ENCODE measurements around the gene OTOG. TPM values are rescaled to one million over a fixed set of nuclear protein-coding genes. Genes with fewer than 3 reads are reported as not detected.
A peak's percentile ranks its signal among the peaks of the same experiment; 100 is the strongest.

The OTOG gene
- total RNA-seq, 1 experiment from 2014 or later = 0.69 TPM

GRCh38 chr11:17602105-17603001, 55.3 kb downstream of the OTOG start:
- DNase-seq = no peak
- H3K36me3 ChIP-seq (replicated peaks; ENCODE audit: control insufficient read depth, insufficient read depth, low read length) = no peaks in the 10 kb centered on the region
- peaks cover 4% of the 10 kb centered on the region; the same call in 1 of the 2 replicates for H3K27me3 ChIP-seq (ENCODE audit: control insufficient read depth, insufficient read depth, low read length)
- no peak overlapping the region for H3K4me3 ChIP-seq (ENCODE audit: insufficient read depth, low read depth, low read length)

- Histone ChIP-seq H3K36me3 (replicated peaks; ENCODE audit: control insufficient read depth, insufficient read depth, low read length) (no peaks in the 10 kb centered on the region), H3K27me3 (ENCODE audit: control insufficient read depth, insufficient read depth, low read length) (peaks cover 4% of the 10 kb centered on the region; the same call in 1 of the 2 replicates), H3K4me3 (ENCODE audit: insufficient read depth, low read depth, low read length) (no peak overlapping the region)
- no peak for DNase-seq
These were observed 56.2 kb downstream of the OTOG start for GRCh38 chr11:17603056-17603825.

GRCh38 chr11:17604201-17604914, 57.3 kb downstream of the OTOG start:
- peaks cover 3% of the 10 kb centered on the region; the same call in 1 of the 2 replicates for H3K27me3 ChIP-seq (ENCODE audit: control insufficient read depth, insufficient read depth, low read length)
- H3K4me3 ChIP-seq (ENCODE audit: insufficient read depth, low read depth, low read length) = no peak overlapping the region
- DNase-seq = peak; percentile 23
- H3K36me3 ChIP-seq (replicated peaks; ENCODE audit: control insufficient read depth, insufficient read depth, low read length) = no peaks in the 10 kb centered on the region

GRCh38 chr11:17604915-17605233, 57.8 kb downstream of the OTOG start:
- DNase-seq = peak; percentile 25
- Histone ChIP-seq H3K4me3 (ENCODE audit: insufficient read depth, low read depth, low read length) (no peak overlapping the region), H3K27me3 (ENCODE audit: control insufficient read depth, insufficient read depth, low read length) (peaks cover 1% of the 10 kb centered on the region; the same call in 1 of the 2 replicates), H3K36me3 (replicated peaks; ENCODE audit: control insufficient read depth, insufficient read depth, low read length) (no peaks in the 10 kb centered on the region)

GRCh38 chr11:17605651-17606122, 58.6 kb downstream of the OTOG start:
- no peaks in the 10 kb centered on the region for H3K27me3 ChIP-seq (ENCODE audit: control insufficient read depth, insufficient read depth, low read length)
- H3K36me3 ChIP-seq (replicated peaks; ENCODE audit: control insufficient read depth, insufficient read depth, low read length) = no peaks in the 10 kb centered on the region
- H3K4me3 ChIP-seq (ENCODE audit: insufficient read depth, low read depth, low read length) = no peak overlapping the region
- peak; percentile 45 for DNase-seq

GRCh38 chr11:17606233-17607082, 59.4 kb downstream of the OTOG start:
- no peaks in the 10 kb centered on the region for H3K36me3 ChIP-seq (replicated peaks; ENCODE audit: control insufficient read depth, insufficient read depth, low read length)
- no peak overlapping the region for H3K4me3 ChIP-seq (ENCODE audit: insufficient read depth, low read depth, low read length)
- no peaks in the 10 kb centered on the region for H3K27me3 ChIP-seq (ENCODE audit: control insufficient read depth, insufficient read depth, low read length)
- DNase-seq = peak; percentile 32

GRCh38 chr11:17607083-17607429, 60.0 kb downstream of the OTOG start:
- Histone ChIP-seq H3K36me3 (replicated peaks; ENCODE audit: control insufficient read depth, insufficient read depth, low read length) (no peaks in the 10 kb centered on the region), H3K27me3 (ENCODE audit: control insufficient read depth, insufficient read depth, low read length) (no peaks in the 10 kb centered on the region), H3K4me3 (ENCODE audit: insufficient read depth, low read depth, low read length) (no peak overlapping the region)
- DNase-seq = peak; percentile 24

GRCh38 chr11:17607591-17608570, 60.8 kb downstream of the OTOG start:
- DNase-seq = peak; percentile 45
- Histone ChIP-seq H3K27me3 (ENCODE audit: control insufficient read depth, insufficient read depth, low read length) (no peaks in the 10 kb centered on the region), H3K36me3 (replicated peaks; ENCODE audit: control insufficient read depth, insufficient read depth, low read length) (no peaks in the 10 kb centered on the region), H3K4me3 (ENCODE audit: insufficient read depth, low read depth, low read length) (no peak overlapping the region)

GRCh38 chr11:17608821-17609220, 61.8 kb downstream of the OTOG start:
- H3K4me3 ChIP-seq (ENCODE audit: insufficient read depth, low read depth, low read length) = no peak overlapping the region
- H3K36me3 ChIP-seq (replicated peaks; ENCODE audit: control insufficient read depth, insufficient read depth, low read length) = no peaks in the 10 kb centered on the region
- DNase-seq = no peak
- no peaks in the 10 kb centered on the region for H3K27me3 ChIP-seq (ENCODE audit: control insufficient read depth, insufficient read depth, low read length)

- H3K27me3 ChIP-seq (ENCODE audit: control insufficient read depth, insufficient read depth, low read length) = no peaks in the 10 kb centered on the region
- H3K4me3 ChIP-seq (ENCODE audit: insufficient read depth, low read depth, low read length) = no peak overlapping the region
- DNase-seq = peak; percentile 44
- no peaks in the 10 kb centered on the region for H3K36me3 ChIP-seq (replicated peaks; ENCODE audit: control insufficient read depth, insufficient read depth, low read length)
These were observed 62.4 kb downstream of the OTOG start for GRCh38 chr11:17609291-17610084.

- peak; percentile 48 for DNase-seq
- Histone ChIP-seq H3K36me3 (replicated peaks; ENCODE audit: control insufficient read depth, insufficient read depth, low read length) (no peaks in the 10 kb centered on the region), H3K4me3 (ENCODE audit: insufficient read depth, low read depth, low read length) (no peak overlapping the region), H3K27me3 (ENCODE audit: control insufficient read depth, insufficient read depth, low read length) (no peaks in the 10 kb centered on the region)
These were observed 63.2 kb downstream of the OTOG start for GRCh38 chr11:17610085-17610894.

GRCh38 chr11:17611049-17611448, 64.0 kb downstream of the OTOG start:
- DNase-seq = peak; percentile 32
- Histone ChIP-seq H3K4me3 (ENCODE audit: insufficient read depth, low read depth, low read length) (no peak overlapping the region), H3K36me3 (replicated peaks; ENCODE audit: control insufficient read depth, insufficient read depth, low read length) (no peaks in the 10 kb centered on the region), H3K27me3 (ENCODE audit: control insufficient read depth, insufficient read depth, low read length) (no peaks in the 10 kb centered on the region)
